ENCODE measurements around the gene MYCN.

- TF ChIP-seq CTCF (conservative IDR thresholded peaks at IDR 0.05 in 1 of 2, IDR thresholded peaks at IDR 0.05 in 1 of 2; ENCODE audit: low read depth in 1 of 2, low read length in 2 of 2) (no peak), EZH2 (IDR thresholded peaks at IDR 0.05; ENCODE audit: low read length, missing control alignments) (no peak)
Observed at GRCh38 chr2:15916336-15916735, 24.0 kb upstream of the MYCN start.

Data from fibroblast of lung (primary cell).